HAP-1 (cell line): ENCODE data around the gene SNAP23.

Experiments
- DNase-seq, 2 experiments: peaks; one replicate each; pipeline ENCODE4 v3.0.0-alpha.2; 2016 to 2020; ENCODE audit warnings: low spot score in 2 of 2
- H3K27me3 ChIP-seq: fragments of 250-450 bp; sonication (Bioruptor Pico); 2 replicates; pipeline ENCODE4 v1.5.1; 2020; ENCODE audit warnings: low read depth, mild to moderate bottlenecking, moderate library complexity
- H3K36me3 ChIP-seq: fragments of 250-450 bp; sonication (Bioruptor Pico); replicated peaks from 2 replicates; pipeline ENCODE4 v1.5.1; 2020; ENCODE audit warnings: mild to moderate bottlenecking
- H3K4me1 ChIP-seq: fragments of 250-450 bp; sonication (Bioruptor Pico); 2 replicates; pipeline ENCODE4 v1.5.1; 2020; ENCODE audit warnings: mild to moderate bottlenecking
- H3K4me3 ChIP-seq: fragments of 250-450 bp; sonication (Bioruptor Pico); 2 replicates; pipeline ENCODE4 v1.5.1; 2020; ENCODE audit warnings: mild to moderate bottlenecking, moderate library complexity
- H3K9me3 ChIP-seq: fragments of 250-450 bp; sonication (Bioruptor Pico); 2 replicates; pipeline ENCODE4 v1.5.1; 2020; ENCODE audit warnings: mild to moderate bottlenecking, moderate library complexity
- in situ Hi-C: fragments of 300-500 bp; cut with MboI; formaldehyde crosslinking; loops from 3 replicates; pipeline ENCODE4 v1.14.3; 2020; ENCODE audit warnings: low sequenced_read_pairs, inconsistent platforms, mixed read lengths

The SNAP23 gene

GRCh38 chr15:42495361-42496212 lies at the start of gene SNAP23:
Gene SNAP23, plus strand, starts transcription at chr15:42495634. Its CDS starts 16,213 bp downstream, at chr15:42511847.
- Histone ChIP-seq H3K4me1 (peaks cover 20% of the 10 kb centered on the region), H3K4me3 (peak within 1 kb of the TSS; percentile 61), H3K36me3 (no peaks in the 10 kb centered on the region), H3K27me3 (no peaks in the 10 kb centered on the region), H3K9me3 (no peaks in the 10 kb centered on the region)
- in situ Hi-C loops: no loop called here
- peak; percentile 88 to 92 for DNase-seq

DNA sequence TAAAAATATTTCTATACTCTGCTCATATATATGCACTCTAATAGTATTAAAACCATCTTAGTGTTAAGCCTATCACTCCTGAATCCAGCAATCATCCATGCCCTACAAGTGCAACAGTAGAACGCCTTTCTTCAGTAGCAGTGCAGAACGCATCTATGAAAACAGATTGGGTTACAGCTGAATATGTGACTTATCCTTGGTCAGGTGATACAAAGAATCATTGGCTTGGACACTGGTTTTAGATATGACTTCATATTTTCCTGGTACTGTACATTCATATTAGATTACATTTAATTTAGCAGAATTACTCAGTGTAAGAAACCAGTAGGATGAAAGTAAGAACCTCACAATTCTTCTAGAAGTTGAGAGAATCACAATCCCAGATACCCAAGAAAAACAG lies 47.8 kb upstream of the SNAP23 start:
- in situ Hi-C loops: no loop called here
- H3K4me3 ChIP-seq: no peak overlapping the region
- no peaks in the 10 kb centered on the region for H3K27me3 ChIP-seq
- H3K4me1 ChIP-seq: no peaks in the 10 kb centered on the region
- no peaks in the 10 kb centered on the region for H3K9me3 ChIP-seq
- no peak for DNase-seq
- H3K36me3 ChIP-seq: peaks cover 24% of the 10 kb centered on the region

DNA sequence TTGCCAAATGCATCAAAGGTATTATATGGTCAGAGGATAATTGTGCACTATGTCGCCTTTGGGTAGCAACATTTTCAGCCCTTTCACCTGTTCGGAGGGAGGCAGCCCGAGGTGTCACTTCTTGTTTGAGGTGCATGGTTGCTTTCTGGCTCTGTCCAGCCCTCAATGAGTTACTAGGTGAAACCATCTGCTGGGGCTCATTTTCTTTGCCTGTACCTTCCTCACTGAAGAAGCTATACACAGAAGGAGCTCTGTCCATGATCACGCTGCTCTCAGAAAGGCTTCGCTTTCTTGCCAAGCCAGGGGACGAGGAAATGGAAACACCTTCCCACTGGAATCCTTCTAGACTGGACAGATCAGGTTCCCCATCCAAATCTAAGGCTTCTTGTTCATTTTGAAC lies 47.2 kb upstream of the SNAP23 start:
- Histone ChIP-seq H3K9me3 (no peaks in the 10 kb centered on the region), H3K27me3 (no peaks in the 10 kb centered on the region), H3K4me3 (no peak overlapping the region), H3K4me1 (no peaks in the 10 kb centered on the region), H3K36me3 (peaks cover 24% of the 10 kb centered on the region)
- DNase-seq: no peak
- in situ Hi-C loops: no loop called here

DNA sequence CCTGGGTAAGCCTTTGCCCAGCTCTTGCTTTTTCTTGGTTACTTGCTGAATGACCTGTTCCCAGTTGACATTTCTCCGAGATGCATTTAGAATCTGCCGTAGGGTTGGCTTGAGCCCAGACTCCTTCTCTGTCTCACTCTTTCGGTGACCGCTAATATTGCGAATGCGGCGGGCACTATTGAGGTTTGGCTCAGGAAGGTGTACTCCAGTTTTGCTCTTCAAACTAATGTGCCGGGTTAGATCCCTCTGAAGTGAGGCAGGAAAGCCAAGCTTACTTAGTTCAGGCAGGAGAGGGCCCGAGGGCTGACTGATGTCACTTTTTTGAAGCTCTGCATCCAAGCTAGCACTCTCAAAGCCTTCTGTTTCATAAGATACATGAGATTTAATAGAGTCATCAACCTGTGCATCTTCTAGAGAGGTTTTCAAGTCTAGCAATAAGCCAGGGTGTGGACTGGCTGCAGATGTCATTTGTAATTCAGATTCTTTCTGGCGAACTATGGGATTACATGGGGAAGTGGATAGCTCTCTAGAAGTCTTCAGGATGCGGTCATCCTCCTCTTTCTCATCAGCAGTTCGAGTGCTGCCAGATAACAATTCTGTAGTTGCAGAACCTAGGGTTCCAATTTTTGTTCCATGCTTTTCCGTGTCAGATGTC lies 45.5 kb upstream of the SNAP23 start:
- no peaks in the 10 kb centered on the region for H3K27me3 ChIP-seq
- no peak for DNase-seq
- H3K4me3 ChIP-seq: no peak overlapping the region
- no peaks in the 10 kb centered on the region for H3K4me1 ChIP-seq
- in situ Hi-C loops: no loop called here
- H3K36me3 ChIP-seq: peaks cover 20% of the 10 kb centered on the region
- H3K9me3 ChIP-seq: no peaks in the 10 kb centered on the region

DNA sequence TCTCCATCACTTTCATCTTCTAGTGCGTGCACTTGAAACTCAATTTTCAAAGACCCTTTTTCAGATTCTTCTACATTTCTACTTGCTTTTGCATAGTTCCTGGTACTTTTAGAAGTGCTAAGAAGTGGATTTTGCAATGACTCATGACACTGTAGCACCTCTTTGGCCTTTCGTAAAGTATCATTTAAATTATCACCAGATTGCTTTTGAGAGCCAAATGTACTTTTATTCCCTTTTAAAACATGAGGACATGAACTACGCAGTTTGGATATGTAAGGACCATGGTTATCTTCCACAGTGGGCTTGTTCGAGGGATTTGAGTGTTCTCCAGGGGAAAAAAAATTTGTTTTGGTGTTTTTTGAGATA lies 45.0 kb upstream of the SNAP23 start:
- Histone ChIP-seq H3K27me3 (no peaks in the 10 kb centered on the region), H3K9me3 (no peaks in the 10 kb centered on the region), H3K36me3 (peaks cover 20% of the 10 kb centered on the region), H3K4me1 (no peaks in the 10 kb centered on the region), H3K4me3 (no peak overlapping the region)
- DNase-seq: no peak
- in situ Hi-C loops: no loop called here

DNA sequence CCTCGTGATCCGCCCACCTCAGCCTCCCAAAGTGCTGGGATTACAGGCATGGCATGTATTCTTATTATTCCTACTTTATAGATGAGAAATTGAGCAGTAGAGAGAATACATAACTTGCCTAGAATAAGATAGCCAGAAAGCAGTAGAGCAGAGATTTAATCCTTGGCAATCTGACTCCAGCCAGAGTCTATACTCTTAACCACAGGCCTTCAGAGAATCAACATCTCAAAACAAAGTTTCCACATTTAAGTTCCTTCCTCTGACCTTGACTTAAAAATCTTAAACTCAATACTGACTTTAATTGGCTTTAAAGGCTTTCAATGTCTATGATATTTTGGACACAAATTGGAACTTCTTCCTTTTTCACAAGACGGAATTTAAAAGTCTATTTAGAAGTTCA lies 41.6 kb upstream of the SNAP23 start:
- no peak overlapping the region for H3K4me3 ChIP-seq
- H3K27me3 ChIP-seq: no peaks in the 10 kb centered on the region
- in situ Hi-C loops: no loop called here
- peaks cover 12% of the 10 kb centered on the region for H3K36me3 ChIP-seq
- H3K4me1 ChIP-seq: no peaks in the 10 kb centered on the region
- DNase-seq: no peak
- H3K9me3 ChIP-seq: no peaks in the 10 kb centered on the region

DNA sequence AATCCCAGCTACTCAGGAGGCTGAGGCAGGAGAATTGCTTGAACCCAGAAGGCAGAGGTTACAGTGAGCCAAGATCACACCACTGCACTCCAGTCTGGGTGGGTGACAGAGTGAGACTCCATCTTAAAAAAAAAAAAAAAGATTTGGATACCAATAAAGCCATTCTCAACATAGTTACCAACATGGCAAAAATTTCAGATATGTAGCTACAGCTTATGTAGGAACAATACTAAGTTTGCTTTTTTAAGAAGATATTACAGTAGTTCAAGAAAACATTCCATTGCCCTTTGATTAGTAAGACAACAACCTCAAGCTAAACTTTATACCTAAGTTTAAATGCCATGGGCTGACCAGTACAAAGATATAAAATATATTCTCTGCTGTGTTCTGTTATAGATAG lies 38.9 kb upstream of the SNAP23 start:
- Histone ChIP-seq H3K4me3 (no peak overlapping the region), H3K9me3 (no peaks in the 10 kb centered on the region), H3K27me3 (no peaks in the 10 kb centered on the region), H3K4me1 (no peaks in the 10 kb centered on the region), H3K36me3 (peaks cover 2% of the 10 kb centered on the region; the same call in 1 of the 2 replicates)
- in situ Hi-C loops: no loop called here
- DNase-seq: no peak

- Histone ChIP-seq H3K9me3 (no peaks in the 10 kb centered on the region), H3K4me3 (no peak overlapping the region), H3K4me1 (no peaks in the 10 kb centered on the region), H3K36me3 (no peaks in the 10 kb centered on the region; the same call in none of the 2 replicates), H3K27me3 (no peaks in the 10 kb centered on the region)
- no peak for DNase-seq
- in situ Hi-C loops: no loop called here
Measured at GRCh38 chr15:42456971-42457370, 38.5 kb upstream of the SNAP23 start.

- in situ Hi-C loops: no loop called here
- no peak overlapping the region for H3K4me3 ChIP-seq
- no peaks in the 10 kb centered on the region for H3K9me3 ChIP-seq
- no peaks in the 10 kb centered on the region for H3K4me1 ChIP-seq
- DNase-seq: no peak
- H3K27me3 ChIP-seq: no peaks in the 10 kb centered on the region
- no peaks in the 10 kb centered on the region; the same call in none of the 2 replicates for H3K36me3 ChIP-seq
Measured at GRCh38 chr15:42457445-42458442, 37.7 kb upstream of the SNAP23 start.

GRCh38 chr15:42461261-42461660 lies 34.2 kb upstream of the SNAP23 start:
- DNase-seq: no peak
- H3K4me3 ChIP-seq: no peak overlapping the region
- H3K27me3 ChIP-seq: no peaks in the 10 kb centered on the region
- H3K9me3 ChIP-seq: no peaks in the 10 kb centered on the region
- H3K36me3 ChIP-seq: peaks cover 5% of the 10 kb centered on the region
- in situ Hi-C loops: no loop called here
- H3K4me1 ChIP-seq: no peaks in the 10 kb centered on the region

DNA sequence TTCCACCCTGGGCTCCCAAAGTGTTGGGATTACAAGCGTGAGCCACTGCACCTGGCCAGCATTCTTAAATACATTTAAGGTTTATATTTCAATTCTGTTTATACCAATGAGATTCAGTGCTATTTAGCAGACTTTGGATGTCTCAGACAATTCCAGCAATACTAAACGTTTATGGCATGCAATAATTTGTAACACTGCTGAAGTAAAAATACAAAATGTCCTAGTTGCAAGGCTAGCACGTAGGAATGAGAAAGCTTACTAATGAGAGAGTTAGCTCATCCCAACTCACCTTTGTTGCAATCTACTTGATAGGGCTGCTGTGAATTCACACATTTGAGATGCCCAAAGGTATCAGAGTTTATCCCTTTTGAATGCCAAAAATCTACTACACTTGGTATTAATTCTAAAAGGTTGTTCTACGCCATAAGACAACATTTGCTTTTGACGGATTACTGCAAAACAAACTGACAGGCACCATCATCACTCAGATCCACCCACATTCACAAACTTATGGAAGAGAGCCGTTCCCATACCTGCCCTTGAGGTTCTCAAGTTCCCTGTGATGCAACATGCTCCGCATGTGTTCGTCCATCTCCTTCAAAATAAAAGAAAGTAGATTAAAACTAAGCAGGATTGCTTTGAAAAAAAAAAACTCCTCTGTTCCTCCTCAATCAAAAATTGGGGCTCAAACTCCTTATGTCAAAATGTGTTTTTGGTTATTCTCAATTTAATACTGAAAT lies 29.7 kb upstream of the SNAP23 start:
- no peak for DNase-seq
- no peaks in the 10 kb centered on the region for H3K9me3 ChIP-seq
- peaks cover 8% of the 10 kb centered on the region for H3K36me3 ChIP-seq
- no peak overlapping the region for H3K4me3 ChIP-seq
- no peaks in the 10 kb centered on the region for H3K27me3 ChIP-seq
- in situ Hi-C loops: no loop called here
- H3K4me1 ChIP-seq: no peaks in the 10 kb centered on the region

- H3K9me3 ChIP-seq: no peaks in the 10 kb centered on the region
- H3K27me3 ChIP-seq: no peaks in the 10 kb centered on the region
- H3K36me3 ChIP-seq: peaks cover 6% of the 10 kb centered on the region
- no peak for DNase-seq
- H3K4me1 ChIP-seq: no peaks in the 10 kb centered on the region
- no peak overlapping the region for H3K4me3 ChIP-seq
- in situ Hi-C loops: loop anchor here (5.0 kb wide), 1 partner anchor 404 kb away; no protein-coding TSS in a partner anchor
Measured at GRCh38 chr15:42471002-42471401, 24.4 kb upstream of the SNAP23 start.

DNA sequence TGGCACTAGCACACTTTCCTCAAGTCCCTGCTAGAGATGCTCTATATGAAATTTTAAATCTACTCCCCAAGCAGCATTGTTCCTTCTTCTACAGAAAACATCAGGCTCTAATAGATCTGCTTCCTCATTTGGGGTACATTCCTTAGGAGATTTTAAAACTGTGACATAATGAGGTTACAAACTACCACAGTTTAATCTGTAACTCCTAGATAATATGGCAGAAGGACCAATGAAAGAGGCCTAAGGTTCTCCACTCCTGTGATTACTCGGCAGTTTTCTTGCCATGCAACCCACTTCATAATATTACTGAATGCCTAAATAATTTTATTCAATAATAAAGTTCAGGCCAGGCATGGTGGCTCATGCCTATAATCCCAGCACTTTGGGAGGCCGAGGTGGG lies 20.6 kb upstream of the SNAP23 start:
- H3K4me3 ChIP-seq: no peak overlapping the region
- peaks cover 6% of the 10 kb centered on the region; the same call in 1 of the 2 replicates for H3K36me3 ChIP-seq
- no peaks in the 10 kb centered on the region for H3K27me3 ChIP-seq
- in situ Hi-C loops: loop anchor here (5.0 kb wide), 1 partner anchor 408 kb away; no protein-coding TSS in a partner anchor
- DNase-seq: no peak
- H3K9me3 ChIP-seq: no peaks in the 10 kb centered on the region
- no peaks in the 10 kb centered on the region for H3K4me1 ChIP-seq
